ENCODE results near the gene PMM2.
"Not testable (repeated sequence)": the region's sequence is repeated elsewhere in the genome, so short reads cannot be mapped to it uniquely, and the experiment has no call there.

PMM2 gene

DNA sequence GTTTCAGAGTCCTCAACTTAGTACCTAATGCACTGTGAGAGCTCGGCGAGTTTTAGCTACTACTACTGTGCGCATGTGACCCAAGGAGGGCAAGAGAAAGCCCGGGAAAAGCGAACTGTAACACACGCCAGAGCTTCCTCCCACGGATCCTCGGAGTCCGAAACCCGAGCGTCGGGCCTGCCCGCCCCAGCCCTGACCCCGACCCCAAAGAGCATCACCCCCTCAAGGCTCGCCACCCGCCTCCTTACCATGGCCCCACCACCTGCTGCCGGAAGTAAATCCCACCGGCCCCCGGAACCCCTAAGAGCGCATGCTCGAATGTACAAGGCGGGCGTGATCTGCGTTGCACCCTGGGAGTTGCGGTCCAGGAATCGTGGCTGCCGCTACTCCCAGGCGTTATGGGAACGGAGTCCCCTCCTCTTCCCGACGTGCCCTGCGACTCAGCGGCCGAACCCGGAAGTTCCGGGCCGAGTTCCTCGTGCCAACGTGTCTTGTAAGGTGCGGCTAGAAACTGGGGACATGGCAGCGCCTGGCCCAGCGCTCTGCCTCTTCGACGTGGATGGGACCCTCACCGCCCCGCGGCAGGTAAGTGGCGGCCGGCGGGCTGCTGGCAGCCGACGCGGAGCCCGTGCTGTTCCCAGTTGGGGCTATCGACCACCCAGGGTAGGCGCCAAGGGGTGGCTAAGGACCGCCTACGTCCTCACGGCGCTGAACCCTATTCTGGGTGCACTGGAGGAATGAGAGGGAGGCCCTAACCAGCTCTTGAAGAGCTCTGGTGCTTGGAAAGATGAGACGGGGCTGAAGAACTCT lies at the start of gene PMM2, which contains the start of gene TMEM186:
Gene PMM2 (plus strand): TSS at position 476 of the 810 bp plus-strand sequence. CDS start 44 bp downstream, at position 520.
Gene TMEM186 (minus strand): TSS at position 276 of the 810 bp plus-strand sequence. CDS start 25 bp downstream, at position 251.
- peak; percentile 98 for DNase-seq (ENCODE audit: low spot score)

DNA sequence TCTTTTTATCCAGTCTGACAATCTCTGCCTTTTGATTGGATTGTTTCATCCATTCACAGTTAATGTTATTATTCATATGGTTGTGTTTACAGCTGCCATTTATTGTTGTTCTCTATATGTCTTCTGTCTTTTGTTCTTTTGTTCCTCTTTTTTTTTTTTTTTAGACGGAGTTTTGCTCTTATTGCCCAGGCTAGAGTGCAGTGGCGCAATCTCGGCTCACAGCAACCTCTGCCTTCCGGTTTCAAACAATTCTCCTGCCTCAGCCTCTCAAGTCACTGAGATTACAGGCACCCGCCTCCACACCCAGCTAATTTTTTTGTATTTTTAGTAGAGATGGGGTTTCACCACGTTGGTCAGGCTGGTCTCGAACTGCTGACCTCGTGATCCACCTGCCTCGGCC lies 48.7 kb upstream of the PMM2 start:
- not testable (repeated sequence) for DNase-seq (ENCODE audit: low spot score)

DNA sequence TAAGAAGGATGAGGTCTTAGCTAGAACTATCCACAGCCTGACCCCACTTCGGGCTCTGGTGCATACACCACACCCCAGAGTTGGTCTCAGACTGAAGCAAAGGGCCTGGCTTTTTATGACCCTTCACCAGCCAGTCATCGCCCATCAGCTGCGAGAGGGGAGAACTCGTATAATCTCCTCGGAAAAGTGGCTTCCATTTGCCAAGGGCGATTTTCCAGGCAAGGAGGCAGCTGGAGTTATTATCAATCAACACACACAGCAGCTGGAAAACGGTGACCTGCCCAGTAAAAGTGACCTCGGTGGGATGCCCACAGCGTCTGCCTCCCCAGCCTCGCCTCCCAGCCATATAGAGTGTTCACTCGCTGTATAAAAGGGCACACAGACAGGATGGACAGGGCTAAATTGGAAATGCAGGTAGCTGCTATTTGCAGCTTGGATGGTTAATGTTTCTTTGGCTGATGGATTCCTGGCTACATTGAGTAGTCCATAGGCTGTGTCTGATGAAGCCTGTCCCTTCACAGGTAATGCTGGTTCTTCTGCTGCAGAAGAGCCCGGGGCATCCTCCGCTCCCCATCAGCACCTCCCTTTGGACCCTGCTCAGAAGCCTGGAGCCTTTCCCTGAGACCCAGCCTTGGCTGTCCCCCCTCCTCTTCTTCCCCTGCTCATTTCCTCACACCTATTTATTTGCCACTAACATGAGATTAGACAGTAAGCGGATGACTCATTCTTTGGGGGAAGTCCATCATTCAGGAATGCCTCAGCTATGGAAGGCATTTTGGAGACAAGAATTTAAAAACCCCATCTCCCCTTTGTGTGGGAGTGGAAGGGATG lies 45.9 kb upstream of the PMM2 start:
- peak; percentile 61 for DNase-seq (ENCODE audit: low spot score)

DNA sequence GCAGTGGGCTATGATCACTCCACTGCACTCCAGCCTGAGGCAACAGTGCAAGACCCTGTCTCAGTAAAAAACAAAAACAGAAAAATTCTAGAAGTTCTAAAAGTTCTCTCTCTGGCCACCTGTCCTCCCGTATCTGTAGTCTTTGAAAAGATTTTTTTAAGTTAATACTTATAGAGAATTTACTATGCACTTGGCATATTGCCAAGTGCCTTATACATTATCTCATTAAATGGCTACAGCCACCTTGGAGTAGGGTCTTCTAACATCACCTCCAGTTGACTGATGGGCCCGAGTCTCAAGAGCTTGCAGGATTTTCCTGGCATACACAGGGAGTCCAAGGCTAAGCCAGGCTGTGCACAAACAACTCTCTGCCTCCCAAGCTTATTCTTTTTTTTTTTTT lies 44.9 kb upstream of the PMM2 start:
- no peak for DNase-seq (ENCODE audit: low spot score)

DNA sequence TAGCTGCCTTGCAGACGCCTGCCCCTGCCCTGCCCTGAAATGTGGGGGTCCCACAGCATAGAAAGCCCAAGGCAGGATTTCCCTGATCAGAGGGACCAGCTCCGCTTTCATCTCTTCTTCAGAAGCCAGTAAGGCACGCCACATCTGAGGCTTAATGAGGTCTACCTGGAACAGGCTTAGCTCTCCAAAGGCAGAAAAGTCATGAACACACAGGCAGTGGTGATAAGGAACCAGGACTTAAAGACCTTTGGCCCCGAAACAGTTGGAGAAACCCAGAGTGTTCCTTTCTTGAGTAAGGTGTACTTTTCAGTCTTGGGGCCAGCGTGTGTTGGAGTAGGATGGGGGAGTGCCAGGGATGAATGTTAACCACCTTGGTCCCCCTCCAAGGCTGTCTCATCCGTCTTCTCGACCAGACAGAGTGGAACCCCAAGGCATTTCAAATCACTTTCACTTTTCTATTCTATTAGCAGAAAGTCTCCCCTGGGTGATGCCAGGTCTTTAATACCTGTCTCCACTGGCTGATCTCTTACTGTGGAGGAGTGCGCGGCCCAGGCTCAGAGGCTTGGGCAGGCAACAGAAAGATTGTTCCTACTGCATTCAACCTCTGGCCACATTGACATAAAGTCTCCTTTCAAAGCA lies 44.1 kb upstream of the PMM2 start:
- no peak for DNase-seq (ENCODE audit: low spot score)

DNA sequence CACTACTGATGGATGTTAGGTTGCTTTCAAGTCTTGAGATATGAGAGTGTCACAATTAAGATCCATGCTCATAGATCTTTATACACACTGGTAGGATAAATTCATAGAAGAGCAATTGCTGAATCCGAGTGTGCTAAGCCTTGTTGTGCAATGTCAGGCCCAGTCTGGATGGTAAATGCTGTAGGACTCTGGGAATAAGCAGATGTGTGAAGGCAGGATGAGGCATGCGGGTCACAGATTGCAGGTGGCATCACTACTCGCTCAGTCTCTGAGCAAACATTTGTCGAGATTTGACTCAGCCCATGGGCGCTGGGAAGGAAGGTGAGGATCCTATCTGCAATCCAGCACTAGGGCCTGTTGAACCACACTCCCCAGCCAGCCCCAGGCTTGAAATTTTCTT lies 40.9 kb upstream of the PMM2 start:
- DNase-seq (ENCODE audit: low spot score): no peak

DNA sequence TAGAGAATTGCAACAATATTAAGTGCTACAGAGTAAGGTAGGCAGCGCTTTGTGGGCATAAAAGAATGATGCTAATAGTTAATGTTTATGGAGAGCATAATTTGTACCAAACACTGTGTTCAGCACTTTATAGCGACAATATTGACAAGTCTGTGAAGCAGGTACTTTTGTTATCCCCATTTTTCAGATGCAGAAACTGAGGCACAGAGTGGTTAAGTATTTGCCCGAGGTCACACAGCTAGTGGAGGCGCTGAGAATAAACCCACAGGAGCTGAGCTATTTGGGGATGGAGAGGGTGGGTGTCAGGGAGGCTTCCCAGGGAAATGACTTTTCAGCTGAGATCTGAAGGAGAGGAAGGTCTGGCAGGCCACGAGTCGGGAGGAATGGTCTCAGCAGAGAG lies 39.6 kb upstream of the PMM2 start:
- DNase-seq (ENCODE audit: low spot score): no peak

DNA sequence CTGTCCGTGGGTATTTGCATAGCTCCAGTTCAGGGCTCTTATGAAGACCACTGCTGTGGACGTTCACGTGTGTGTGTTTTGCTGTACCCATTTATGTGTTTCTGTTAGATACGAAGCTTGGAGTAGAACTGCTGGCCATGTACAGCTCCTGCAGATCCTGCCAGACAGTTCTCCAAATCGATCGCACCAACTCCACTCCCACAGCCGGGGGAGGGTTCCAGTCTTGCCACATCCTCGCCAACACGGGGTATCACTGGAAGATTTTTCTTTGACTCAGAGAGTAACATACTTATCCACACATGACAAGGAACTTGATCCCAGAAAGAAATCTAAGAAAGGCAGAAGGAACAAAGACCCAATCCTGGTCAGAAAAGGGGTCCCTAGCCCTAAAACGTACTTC lies 37.6 kb upstream of the PMM2 start:
- no peak for DNase-seq (ENCODE audit: low spot score)

DNA sequence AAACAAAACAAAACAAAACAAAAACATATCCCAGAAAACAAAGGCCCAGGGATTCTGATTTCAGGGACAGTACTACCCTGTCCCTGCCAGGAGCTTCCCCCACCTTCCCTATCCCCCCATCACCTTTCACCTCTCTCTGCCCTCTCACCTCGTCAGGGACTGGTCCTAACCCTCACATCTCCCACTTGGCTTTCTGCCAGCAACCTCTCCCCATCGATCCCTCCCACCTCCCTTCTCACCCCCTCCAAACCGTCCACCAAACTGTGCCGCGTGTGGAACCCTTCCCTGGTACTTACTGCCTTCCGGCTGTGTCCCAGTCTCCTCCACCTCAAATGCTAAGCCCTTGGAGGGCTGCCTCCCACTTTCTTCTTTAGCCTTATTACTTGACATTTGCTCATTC lies 36.6 kb upstream of the PMM2 start:
- DNase-seq (ENCODE audit: low spot score): no peak

DNA sequence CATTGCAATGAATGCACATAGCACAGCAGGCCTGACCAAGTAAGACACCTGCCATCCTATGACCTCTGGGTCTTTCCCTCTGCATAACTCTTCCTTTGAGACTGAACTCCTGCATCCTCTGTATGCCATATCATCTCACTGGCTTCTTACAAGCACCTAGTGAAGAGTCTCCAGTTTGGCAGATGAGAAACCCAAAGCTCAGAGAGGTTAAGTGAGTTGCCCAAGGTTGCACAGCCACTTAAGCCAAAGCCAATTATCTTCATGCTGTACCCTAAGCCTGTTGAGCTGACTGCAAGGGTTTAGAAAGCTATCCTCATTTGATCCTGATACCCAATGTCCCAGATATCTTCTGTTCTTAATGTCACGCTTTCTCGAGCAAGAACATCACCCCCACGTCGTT lies 35.4 kb upstream of the PMM2 start:
- no peak for DNase-seq (ENCODE audit: low spot score)

DNA sequence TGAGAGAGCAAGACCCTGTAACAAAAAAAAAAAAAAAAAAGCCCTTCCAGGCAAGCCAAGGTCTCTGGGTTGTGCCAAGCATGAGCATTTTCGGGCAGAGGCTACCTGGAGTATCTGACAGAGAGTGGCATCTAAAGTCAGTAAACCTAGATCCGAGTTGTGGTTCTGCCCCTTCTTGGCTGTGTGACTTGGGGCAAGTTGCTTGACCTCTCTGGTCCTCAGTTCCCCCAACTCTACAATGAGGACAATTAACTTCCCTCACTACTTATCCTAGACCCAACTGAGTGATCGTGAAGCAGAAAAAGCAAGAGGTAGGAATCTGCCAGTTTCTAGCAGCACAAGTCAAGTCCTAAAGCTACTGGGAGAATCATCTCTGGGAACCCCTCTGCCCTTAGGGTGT lies 34.6 kb upstream of the PMM2 start:
- no peak for DNase-seq (ENCODE audit: low spot score)

DNA sequence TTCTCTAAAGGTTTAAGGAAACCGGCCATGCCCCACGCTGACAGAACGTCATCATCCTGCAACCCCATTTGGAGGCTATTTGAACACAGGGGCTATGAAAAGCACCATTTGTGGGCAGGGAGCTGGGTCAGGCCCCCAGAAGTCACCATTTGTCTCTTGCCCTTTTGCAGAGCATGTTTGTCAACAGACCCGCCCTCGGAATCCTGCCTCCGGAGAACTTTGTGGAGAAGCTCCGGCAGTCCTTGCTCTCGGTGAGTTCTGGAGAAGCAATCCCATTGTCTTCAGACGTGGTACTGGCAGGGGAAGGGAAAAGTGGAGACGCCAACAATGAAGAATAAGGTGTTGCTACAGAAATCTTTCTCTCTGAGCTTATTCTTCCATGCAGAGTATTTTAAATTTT lies 33.7 kb upstream of the PMM2 start:
- no peak for DNase-seq (ENCODE audit: low spot score)

DNA sequence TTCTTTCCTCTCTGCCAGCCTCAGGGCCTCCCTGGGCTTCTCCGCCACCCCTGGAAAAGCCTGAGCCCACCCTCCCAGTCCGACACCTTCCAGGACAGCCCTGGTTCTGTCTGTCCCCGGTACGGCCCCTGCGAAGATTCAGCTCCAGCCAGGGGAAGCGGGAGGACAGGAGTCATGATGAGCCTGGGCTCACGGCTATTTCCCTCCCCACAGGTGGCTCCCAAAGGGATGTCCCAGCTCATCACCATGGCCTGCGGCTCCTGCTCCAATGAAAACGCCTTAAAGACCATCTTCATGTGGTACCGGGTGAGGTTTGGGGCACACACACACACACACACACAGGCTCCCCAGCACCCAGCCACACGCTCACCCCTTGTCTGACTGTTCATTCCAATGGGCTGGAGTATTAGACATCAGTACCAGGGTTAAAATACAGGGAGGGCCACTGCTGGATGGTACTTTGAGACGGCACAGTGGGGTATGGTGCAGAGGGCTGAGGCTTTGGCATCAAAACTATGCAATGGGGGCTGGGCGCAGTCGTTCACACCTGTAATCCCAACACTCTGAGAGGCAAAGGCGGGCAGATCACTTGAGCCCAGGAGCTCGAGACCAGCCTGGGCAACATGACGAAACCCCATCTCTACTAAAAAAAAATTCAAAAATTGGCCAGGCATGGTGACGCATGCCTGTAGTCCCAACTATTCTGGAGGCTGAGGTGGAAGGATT lies 33.0 kb upstream of the PMM2 start:
- DNase-seq (ENCODE audit: low spot score): no peak

DNA sequence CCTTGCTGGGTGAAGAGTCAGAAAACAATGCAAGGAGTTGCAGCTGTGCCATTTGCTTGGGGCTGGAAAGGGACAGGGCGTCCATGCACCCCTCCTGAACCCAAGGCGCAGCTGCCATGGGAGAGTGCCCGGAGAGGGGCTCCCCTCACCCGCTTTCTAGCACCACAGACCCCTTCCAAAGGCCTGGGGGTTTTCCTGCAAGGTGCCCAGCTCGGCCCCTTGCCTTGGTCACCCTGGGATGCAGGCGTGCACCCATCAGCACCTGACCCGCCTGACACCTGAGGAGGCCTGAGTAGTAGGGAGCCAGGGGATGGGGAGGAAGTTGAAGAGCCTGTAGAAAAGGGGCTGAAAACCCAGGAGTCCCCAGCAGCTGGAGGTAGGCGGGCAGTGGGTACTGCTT lies 30.5 kb upstream of the PMM2 start:
- no peak for DNase-seq (ENCODE audit: low spot score)

DNA sequence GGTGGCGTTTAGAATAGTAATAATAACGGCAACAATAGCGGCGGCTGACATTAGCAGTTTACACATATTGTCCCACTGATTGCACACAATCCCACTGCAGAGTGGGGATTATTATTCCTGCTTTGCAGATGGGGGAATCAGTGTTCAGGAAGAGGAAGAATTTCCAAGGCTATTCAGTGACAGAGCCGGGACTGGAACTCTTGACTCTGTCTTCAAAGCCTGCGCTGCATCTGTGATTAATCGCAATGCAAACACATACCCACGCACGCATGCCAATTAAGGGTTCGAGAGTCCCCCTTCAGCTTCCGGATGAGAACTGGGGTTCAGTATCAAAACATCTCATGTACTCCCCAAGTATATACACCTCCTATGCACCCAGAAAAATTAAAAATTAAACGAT lies 29.4 kb upstream of the PMM2 start:
- no peak for DNase-seq (ENCODE audit: low spot score)

DNA sequence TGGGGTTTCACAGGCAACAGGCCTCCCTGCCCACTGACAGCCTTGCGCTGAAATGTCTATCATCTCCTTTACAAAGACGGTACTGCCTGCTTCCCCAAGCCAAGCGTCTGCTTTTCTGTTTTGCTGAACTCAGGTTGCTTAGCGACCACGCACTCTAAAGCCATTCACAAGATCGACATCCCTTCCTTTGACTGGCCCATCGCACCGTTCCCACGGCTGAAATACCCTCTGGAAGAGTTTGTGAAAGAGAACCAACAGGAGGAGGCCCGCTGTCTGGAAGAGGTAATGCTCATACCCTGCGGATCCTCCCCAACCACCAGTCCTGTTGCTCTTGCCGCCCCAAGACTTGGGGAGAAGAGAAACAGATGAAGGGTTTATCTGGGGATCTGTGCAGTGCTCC lies 28.9 kb upstream of the PMM2 start:
- no peak for DNase-seq (ENCODE audit: low spot score)

DNA sequence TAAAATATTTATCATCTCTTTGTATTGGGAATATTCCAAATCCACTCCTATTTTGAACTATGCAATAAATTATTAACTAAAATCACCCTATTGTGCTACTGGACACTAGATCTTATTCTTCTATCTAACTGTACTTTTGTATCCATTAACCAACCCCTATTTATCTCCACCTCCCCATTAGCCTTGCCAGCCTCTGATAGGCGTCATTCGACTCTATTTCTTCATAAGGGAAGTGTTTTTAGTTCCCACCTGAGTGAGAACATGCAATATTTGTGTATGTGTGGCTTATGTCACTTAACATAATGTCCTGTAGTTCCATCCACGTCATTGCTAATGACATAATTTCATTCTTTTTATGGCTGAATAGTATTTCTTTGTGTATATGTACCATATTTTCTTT lies 24.1 kb upstream of the PMM2 start:
- no peak for DNase-seq (ENCODE audit: low spot score)

DNA sequence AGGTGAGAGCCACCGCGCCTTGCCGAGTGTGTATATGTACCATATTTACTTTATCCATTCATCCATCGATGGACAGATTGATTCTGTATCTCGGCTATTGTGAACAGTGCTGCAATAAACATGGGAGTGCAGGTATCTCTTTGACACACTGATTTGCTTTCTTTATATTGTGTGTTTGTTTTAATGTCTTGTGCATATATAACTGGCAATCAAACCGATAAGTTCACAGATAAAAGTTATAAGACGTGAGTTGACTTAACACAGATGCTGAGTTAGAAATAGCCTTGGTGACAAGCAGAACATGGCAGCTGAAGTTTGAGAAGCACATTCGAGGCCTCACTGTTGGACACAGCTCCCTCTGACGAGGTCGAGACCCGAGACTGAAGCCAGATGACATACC lies 23.4 kb upstream of the PMM2 start:
- no peak for DNase-seq (ENCODE audit: low spot score)

DNA sequence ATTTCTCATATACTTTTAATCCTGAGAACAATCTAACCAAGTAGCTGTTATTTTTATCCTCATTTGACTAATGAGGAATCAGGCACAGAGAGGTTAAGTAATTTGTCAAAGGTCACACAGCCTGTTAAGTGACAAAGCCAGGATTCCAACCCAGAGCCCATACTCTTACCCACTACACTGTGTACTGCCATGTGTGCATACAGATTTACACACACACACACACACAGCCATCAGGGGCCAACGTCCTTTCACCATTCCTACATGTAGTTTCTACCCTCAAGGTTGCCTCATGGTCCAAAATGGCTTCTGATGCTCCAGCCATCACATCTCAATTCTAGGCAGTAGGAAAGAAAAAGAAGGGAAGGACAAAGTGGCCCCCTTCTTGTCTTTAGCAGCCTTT lies 22.3 kb upstream of the PMM2 start:
- DNase-seq (ENCODE audit: low spot score): no peak

DNA sequence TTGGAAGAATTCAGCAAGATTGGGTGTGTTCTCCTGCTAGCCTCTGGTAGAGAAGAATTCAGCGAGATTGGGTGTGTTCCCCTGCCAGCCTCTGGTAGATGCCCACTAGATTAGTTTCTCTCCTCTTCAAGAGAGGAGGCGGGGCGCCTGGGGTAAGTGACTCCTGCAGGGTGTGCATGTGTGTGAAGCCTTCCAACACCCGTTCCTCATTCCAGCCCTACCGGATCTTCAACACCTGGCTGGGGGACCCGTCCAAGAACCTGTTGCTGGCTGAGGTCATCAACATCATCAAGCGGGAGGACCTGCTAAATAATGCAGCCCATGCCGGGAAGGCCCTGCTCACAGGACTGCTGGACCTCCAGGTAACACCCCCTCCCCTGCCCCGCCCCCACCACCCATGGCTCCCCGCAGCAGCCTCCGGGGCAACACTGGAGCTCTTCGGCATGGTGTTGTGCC lies 21.5 kb upstream of the PMM2 start:
- DNase-seq (ENCODE audit: low spot score): no peak

DNA sequence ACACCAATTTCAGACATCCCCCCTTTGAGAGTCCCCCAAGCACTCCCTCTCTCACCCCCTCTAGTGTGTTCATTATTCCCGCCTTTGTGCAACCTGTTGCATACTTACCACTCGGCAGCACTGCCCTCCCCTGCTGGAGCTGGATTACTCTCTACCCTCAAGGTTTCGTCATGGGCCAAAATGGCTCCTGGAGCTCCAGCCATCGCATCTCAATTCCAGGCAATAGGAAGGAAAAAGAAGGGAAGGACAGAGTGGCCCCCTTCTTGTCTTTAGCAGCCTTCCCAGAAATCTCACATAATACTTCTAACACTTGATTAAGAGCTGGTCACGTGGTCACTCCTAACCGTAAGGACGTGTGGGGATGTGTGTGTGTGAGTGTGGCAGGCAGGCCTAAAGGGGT lies 20.4 kb upstream of the PMM2 start:
- DNase-seq (ENCODE audit: low spot score): no peak

DNA sequence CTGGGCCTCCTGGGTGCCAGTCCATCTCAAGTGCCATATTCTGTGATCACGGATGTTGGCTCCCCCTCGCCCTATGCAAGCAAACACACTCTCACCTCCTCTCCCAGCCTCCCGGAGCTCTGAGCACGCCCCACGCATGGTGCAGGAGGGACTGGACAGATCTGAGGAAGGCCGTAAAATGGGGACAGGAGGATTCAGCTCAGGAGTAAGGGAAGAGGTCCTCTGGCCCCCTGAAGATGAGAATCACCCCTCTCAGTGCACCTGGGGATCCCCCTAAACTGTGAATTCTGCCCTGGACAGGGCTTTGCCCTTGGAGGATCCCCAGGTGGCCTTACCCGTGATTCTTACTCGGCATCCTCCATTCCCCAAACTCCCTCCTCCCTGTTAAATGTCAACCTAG lies 15.8 kb upstream of the PMM2 start:
- no peak for DNase-seq (ENCODE audit: low spot score)
